HEK293 (cell line): ENCODE data around the gene THAP3.

ENCODE experiments used
- CTCF ChIP-seq: fragments of 450-650 bp; formaldehyde crosslinking; IDR thresholded peaks from 2 replicates; pipeline ENCODE4 v1.5.1; 2016; ENCODE audit warnings: missing biosample characterization, missing genetic modification characterization
- INSM2 ChIP-seq: fragments of 450-650 bp; formaldehyde crosslinking; IDR thresholded peaks from 2 replicates; pipeline ENCODE4 v1.5.1; 2016; ENCODE audit warnings: missing biosample characterization, missing genetic modification characterization
- REST ChIP-seq: fragments of 450-650 bp; formaldehyde crosslinking; IDR thresholded peaks from 2 replicates; pipeline ENCODE4 v1.5.1; 2016; ENCODE audit warnings: missing biosample characterization, missing genetic modification characterization
- SCRT2 ChIP-seq: fragments of 450-650 bp; formaldehyde crosslinking; IDR thresholded peaks from 2 replicates; pipeline ENCODE4 v1.5.1; 2016; ENCODE audit warnings: missing biosample characterization, missing genetic modification characterization
- SP2 ChIP-seq: fragments of 450-650 bp; formaldehyde crosslinking; IDR thresholded peaks from 2 replicates; pipeline ENCODE4 v1.5.1; 2016; ENCODE audit warnings: missing biosample characterization, missing genetic modification characterization
- YY1 ChIP-seq: fragments of 450-650 bp; formaldehyde crosslinking; IDR thresholded peaks from 2 replicates; pipeline ENCODE4 v1.5.1; 2018; ENCODE audit warnings: missing biosample characterization, missing genetic modification characterization
- ZNF174 ChIP-seq: fragments of 450-650 bp; formaldehyde crosslinking; IDR thresholded peaks from 2 replicates; pipeline ENCODE4 v1.5.0; 2017; ENCODE audit warnings: missing biosample characterization, mild to moderate bottlenecking, missing genetic modification characterization
- ZSCAN18 ChIP-seq: fragments of 450-650 bp; formaldehyde crosslinking; IDR thresholded peaks from 2 replicates; pipeline ENCODE4 v1.5.1; 2016; ENCODE audit warnings: missing biosample characterization, missing genetic modification characterization

- TF ChIP-seq SP2 (tag by site-specific recombination) (peak; percentile 59), SCRT2 (tag by site-specific recombination) (no peak), INSM2 (tag by site-specific recombination) (peak; percentile 45; the same call in 1 of the 2 replicates), CTCF (tag by site-specific recombination) (peak; percentile 12; the same call in 1 of the 2 replicates), YY1 (tag by site-specific recombination) (no peak), REST (tag by site-specific recombination) (no peak), ZSCAN18 (tag by site-specific recombination) (no peak), ZNF174 (tag by site-specific recombination) (no peak)
Measured at GRCh38 chr1:6625584-6626149, 999 bp downstream of the THAP3 start.
